Measurements from ENCODE around the gene ANKRD34B. TPM values are rescaled to one million over a fixed set of nuclear protein-coding genes. Genes with fewer than 3 reads are reported as not detected.

Gene ANKRD34B
- total RNA-seq, 1 donor from 2014 or later, result 2.5 TPM

- H3K36me3 ChIP-seq, result no peaks in the 10 kb centered on the region
- no peaks in the 10 kb centered on the region for H3F3A ChIP-seq (ENCODE audit: low read depth)
- no peaks in the 10 kb centered on the region for H3K9me3 ChIP-seq (ENCODE audit: low read depth)
- H3K4me1 ChIP-seq, result no peaks in the 10 kb centered on the region
- H3K27ac ChIP-seq, result no peak overlapping the region
- Mint-ChIP-seq H3K9me3 (no peaks in the 10 kb centered on the region), H3K36me3 (no peaks in the 10 kb centered on the region), H3K4me1 (no peaks in the 10 kb centered on the region), H3K27me3 (ENCODE audit: insufficient read depth, low read depth) (peaks cover 2% of the 10 kb centered on the region), H3K4me3 (no peak overlapping the region), H3K27ac (no peak overlapping the region)
- TF ChIP-seq EZH2 (IDR thresholded peaks at IDR 0.05) (no peak), CTCF (IDR thresholded peaks at IDR 0.05) (no peak), EZH2phosphoT487 (IDR thresholded peaks at IDR 0.05) (no peak)
- H3K4me2 ChIP-seq, result no peak overlapping the region
- H4K20me1 ChIP-seq (ENCODE audit: low read depth), result no peaks in the 10 kb centered on the region
- no peak overlapping the region for H2AFZ ChIP-seq (replicated peaks)
- H3K9ac ChIP-seq, result no peak overlapping the region
- no peak for DNase-seq (ENCODE audit: low spot score)
- H3K4me3 ChIP-seq, result no peak overlapping the region
- H3K79me2 ChIP-seq (ENCODE audit: low read depth), result no peaks in the 10 kb centered on the region
- H3K27me3 ChIP-seq, result no peaks in the 10 kb centered on the region
These were observed 10.8 kb downstream of the ANKRD34B start for GRCh38 chr5:80559244-80559643.

GRCh38 chr5:80555099-80555498 is 15.0 kb downstream of the ANKRD34B start:
- H3K27me3 Mint-ChIP-seq (ENCODE audit: insufficient read depth, low read depth), result peaks cover 2% of the 10 kb centered on the region
- H2AFZ ChIP-seq (replicated peaks), result peak overlapping the region; percentile 81
- H3K27me3 ChIP-seq, result no peaks in the 10 kb centered on the region
- no peak for DNase-seq (ENCODE audit: low spot score)
- H3F3A ChIP-seq (ENCODE audit: low read depth), result no peaks in the 10 kb centered on the region
- H3K4me2 ChIP-seq, result no peak overlapping the region
- no peaks in the 10 kb centered on the region for H3K4me1 ChIP-seq
- no peaks in the 10 kb centered on the region for H3K36me3 ChIP-seq
- no peak overlapping the region for H3K4me3 ChIP-seq
- TF ChIP-seq EZH2phosphoT487 (IDR thresholded peaks at IDR 0.05) (no peak), EZH2 (IDR thresholded peaks at IDR 0.05) (no peak), CTCF (IDR thresholded peaks at IDR 0.05) (no peak)
- H3K4me1 Mint-ChIP-seq, result no peaks in the 10 kb centered on the region
- peaks cover 6% of the 10 kb centered on the region for H3K9me3 Mint-ChIP-seq
- no peak overlapping the region for H3K9ac ChIP-seq
- H3K9me3 ChIP-seq (ENCODE audit: low read depth), result no peaks in the 10 kb centered on the region
- H3K36me3 Mint-ChIP-seq, result no peaks in the 10 kb centered on the region
- no peaks in the 10 kb centered on the region for H4K20me1 ChIP-seq (ENCODE audit: low read depth)
- H3K27ac ChIP-seq, result no peak overlapping the region
- H3K27ac Mint-ChIP-seq, result no peak overlapping the region
- no peaks in the 10 kb centered on the region for H3K79me2 ChIP-seq (ENCODE audit: low read depth)
- H3K4me3 Mint-ChIP-seq, result no peak overlapping the region

- no peaks in the 10 kb centered on the region for H3K36me3 ChIP-seq
- no peaks in the 10 kb centered on the region for H3K9me3 ChIP-seq (ENCODE audit: low read depth)
- H3K27me3 Mint-ChIP-seq (ENCODE audit: insufficient read depth, low read depth), result peaks cover 3% of the 10 kb centered on the region
- H3K9ac ChIP-seq, result no peak overlapping the region
- no peak overlapping the region for H3K4me2 ChIP-seq
- H3K4me3 Mint-ChIP-seq, result no peak overlapping the region
- H3K9me3 Mint-ChIP-seq, result peaks cover 6% of the 10 kb centered on the region
- H3F3A ChIP-seq (ENCODE audit: low read depth), result no peaks in the 10 kb centered on the region
- H2AFZ ChIP-seq (replicated peaks), result peak overlapping the region; percentile 81
- H3K4me1 Mint-ChIP-seq, result no peaks in the 10 kb centered on the region
- H3K36me3 Mint-ChIP-seq, result no peaks in the 10 kb centered on the region
- no peaks in the 10 kb centered on the region for H3K4me1 ChIP-seq
- H3K27ac Mint-ChIP-seq, result no peak overlapping the region
- no peaks in the 10 kb centered on the region for H4K20me1 ChIP-seq (ENCODE audit: low read depth)
- H3K27me3 ChIP-seq, result no peaks in the 10 kb centered on the region
- TF ChIP-seq CTCF (IDR thresholded peaks at IDR 0.05), result no peak
- no peak for TF ChIP-seq EZH2 (IDR thresholded peaks at IDR 0.05)
- no peak for TF ChIP-seq EZH2phosphoT487 (IDR thresholded peaks at IDR 0.05)
- H3K79me2 ChIP-seq (ENCODE audit: low read depth), result no peaks in the 10 kb centered on the region
- DNase-seq (ENCODE audit: low spot score), result no peak
- H3K27ac ChIP-seq, result no peak overlapping the region
- no peak overlapping the region for H3K4me3 ChIP-seq
These were observed 15.4 kb downstream of the ANKRD34B start for GRCh38 chr5:80554646-80555045.

Data from neural progenitor cell (in vitro differentiated cells).